Activated naive CD4-positive, alpha-beta T cell (primary cell): ENCODE measurements around the gene TMEM131.
"Not testable (repeated sequence)": the region's sequence is repeated elsewhere in the genome, so short reads cannot be mapped to it uniquely, and the experiment has no call there.

Experiments
- DNase-seq, 4 experiments: peaks; one replicate each; lab custom pipeline; 2025; lab: John Stamatoyannopoulos, UW

The TMEM131 gene

DNA sequence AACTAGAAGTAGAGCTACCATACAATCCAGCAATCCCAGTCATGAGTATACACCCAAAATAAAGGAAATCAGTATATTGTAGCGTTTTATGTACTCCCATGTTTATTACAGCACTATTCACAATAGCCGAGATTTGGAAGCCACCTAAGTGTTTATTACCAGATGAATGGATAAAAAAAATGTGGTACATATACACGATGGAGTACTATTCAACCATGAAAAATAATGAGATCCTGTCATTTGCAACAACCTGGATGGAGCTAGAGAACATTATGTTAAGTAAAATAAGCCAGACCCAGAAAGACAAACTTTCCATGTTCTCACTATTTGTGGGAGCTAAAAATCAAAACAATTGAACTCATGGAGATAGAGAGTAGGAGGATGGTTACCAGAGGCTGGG lies 131.9 kb downstream of the TMEM131 start:
- no peak for DNase-seq

DNA sequence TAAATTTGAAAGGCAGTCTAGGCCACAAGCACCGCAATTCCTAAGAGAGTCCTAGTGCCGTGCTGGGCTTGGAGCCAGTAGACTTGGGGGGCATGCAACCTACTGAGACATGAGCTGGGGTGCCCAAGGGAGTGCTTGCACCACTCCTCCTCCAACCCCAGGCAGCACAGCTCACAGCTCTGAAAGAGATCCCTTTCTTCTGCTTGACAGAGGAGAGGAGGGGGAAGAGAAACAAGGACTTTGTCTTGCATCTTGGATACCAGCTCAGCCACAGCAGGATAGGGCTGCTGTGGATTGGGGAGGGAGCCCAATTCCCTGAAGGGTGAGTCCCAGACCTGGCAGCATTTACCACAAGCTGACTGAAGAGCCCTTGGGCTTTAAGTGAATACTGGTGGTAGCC lies 134.6 kb downstream of the TMEM131 start:
- DNase-seq: no peak

DNA sequence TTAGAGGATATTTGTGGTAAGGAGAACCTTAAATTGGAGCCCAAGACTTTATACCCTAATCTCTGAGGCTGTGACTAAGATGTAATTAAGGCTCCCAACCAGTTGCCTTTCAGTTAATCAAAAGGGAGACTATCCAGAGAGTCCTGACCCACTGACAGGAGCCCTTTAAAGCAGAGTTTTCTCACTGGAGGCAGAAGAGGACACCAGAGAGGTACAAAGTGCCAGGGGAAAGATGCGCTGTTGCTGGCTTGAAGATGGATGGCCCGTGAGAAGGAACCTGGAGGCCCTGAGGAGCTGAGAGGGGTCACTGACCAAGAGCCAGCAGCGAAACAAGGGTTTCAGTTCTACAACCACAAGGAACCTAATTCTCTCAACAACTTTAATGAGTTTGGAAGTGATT lies 137.3 kb downstream of the TMEM131 start:
- no peak for DNase-seq

DNA sequence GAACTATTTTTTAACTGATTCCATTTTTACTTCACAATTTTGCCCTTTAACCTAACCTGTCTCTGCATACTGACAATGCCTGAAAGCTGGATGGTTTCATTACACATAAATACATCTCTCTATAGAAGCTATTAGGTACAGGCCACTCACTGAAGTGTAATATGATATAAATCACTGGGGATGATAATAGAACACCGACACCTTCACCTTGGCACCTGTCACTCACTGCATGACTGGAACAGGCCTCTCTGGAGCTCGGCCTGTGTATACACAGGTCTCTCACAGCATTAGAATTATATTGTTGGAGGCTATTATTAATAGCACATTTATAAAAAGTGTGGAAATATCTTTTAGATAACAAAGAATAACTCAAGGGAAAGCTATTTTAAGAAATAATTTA lies 138.2 kb downstream of the TMEM131 start:
- DNase-seq: no peak

DNA sequence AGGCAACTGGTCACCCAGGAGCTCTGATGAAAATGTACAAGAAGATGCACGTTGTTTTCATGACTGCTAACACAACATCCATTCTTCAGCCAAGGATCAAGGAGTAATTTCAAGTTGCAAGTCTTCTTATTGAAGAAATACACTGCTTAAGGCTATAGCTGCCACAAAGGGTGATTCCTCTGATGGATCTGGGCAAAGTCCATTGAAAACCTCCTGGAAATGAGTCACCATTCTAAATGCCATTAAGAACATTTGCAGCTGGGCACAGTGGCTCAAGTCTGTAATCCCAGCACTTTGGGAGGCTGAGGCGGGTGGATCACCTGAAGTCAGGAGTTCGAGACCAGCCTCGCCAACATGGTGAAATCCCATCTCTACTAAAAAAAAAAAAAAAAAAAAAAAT lies 142.7 kb downstream of the TMEM131 start:
- not testable (repeated sequence) for DNase-seq

DNA sequence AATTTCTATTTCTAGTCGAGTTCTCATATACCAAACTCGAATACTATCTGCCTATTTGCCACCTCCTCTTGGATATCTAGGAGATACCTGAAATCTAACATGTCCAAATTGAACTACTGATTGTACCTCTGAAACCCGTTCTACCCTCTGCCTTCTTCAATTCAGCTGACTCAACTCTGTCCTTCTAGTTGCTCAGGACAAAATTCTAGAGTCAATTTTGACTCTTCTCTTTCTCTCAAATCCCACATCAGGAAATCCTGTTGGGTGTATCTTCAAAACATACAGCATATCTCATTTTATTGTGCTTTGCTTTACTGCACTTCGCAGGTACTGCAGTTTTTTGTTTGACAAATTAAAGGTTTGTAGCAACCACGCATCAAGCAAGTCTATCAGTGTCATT lies 144.6 kb downstream of the TMEM131 start:
- DNase-seq: no peak

DNA sequence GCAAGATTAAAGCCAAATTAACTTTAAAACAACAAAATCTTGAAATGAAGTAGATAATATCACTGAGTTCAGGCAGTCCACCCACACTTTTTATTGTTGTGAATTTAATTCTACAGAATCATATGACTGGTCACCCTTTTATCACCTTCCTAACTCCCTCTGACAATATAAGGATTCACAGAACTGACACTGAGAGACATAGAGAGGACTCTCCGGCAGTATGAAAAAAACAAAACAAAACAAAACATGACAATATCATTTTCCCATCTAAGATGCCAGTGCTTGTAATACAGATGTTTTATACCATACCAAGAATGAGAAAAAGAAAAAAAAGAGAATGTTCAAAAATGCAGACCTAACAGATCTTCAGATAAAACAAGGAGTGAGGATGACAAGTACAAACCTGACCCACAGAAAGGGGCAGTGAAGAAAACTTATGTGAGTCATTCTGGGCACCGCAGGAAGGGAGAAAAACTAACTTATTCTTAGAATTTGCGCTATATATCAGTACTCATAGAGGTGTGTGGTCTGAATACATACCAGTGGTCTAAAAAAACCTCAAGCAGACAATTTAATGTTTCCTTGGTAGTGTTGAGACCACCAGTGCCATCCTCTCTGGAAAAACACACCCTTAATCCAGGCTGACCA lies 145.7 kb downstream of the TMEM131 start:
- no peak for DNase-seq

DNA sequence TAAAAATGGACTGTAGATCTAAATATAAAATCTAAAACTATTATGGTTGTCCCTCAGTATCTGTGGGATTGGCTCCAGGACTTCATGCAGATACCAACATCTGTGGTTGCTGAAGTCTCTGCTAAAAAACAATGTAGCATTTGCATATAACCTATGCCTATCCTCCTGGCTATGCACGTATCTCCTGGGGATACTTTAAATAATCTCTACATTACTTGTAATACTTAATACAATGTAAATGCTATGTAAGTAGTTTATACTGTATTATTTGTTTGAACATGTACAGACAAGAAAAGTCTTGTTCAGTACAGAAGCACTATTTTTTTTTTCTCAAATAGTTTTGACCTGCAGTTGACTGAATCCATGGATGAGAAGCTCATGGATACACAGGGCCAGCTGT lies 147.4 kb downstream of the TMEM131 start:
- DNase-seq: no peak

DNA sequence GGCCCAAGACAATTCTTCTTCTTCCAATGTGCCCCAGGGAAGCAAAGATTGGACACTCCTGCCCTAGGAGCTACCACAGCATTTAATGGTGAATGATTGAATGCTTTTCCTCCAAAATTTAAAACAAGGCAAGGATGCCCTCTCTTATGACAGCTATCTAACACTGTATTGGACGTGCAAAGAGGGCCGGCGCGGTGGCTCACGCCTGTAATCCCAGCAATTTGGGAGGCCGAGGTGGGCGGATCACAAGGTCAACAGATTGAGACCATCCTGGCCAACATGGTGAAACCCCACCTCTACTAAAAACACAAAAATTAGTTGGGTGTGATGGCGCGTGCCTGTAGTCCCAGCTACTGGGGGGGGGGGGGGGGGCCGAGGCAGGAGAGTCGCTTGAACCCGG lies 149.0 kb downstream of the TMEM131 start:
- DNase-seq: not testable (repeated sequence)

DNA sequence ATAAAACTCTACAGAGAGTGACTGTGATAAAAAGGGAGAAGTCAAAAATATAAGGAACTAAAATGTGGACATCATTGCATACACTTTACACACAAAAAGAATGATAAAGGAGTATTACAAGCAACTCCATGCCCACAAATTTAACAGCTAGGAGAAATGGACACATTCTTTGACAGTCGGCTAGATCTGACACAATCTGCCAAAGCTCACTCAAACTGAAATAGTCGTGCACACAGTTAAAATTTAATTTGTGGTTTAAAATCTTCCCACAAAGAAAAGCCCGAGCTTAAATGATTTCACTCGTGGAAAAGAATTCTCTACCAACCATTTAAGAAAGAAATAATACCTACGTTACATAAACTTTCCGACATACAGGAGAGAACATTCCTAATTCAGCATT lies 149.9 kb downstream of the TMEM131 start:
- no peak for DNase-seq

DNA sequence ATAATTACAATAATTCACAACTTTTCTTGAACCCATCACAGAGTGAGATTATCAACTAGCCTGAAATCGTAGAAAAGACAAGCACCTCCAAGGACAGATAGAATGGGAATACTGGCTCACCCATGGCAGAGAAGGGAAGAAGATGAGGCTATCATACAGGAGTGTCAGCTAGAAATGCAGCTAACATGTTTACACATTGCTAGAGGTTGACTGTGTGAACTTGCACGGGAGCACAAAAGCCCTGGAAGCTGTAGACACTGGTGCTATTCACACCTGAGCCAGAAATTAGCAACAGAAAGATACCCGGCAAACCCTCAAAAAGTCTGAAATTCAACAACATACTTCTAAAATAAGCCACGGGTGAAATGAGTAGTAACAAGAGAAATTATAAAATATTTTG lies 150.6 kb downstream of the TMEM131 start:
- no peak for DNase-seq

DNA sequence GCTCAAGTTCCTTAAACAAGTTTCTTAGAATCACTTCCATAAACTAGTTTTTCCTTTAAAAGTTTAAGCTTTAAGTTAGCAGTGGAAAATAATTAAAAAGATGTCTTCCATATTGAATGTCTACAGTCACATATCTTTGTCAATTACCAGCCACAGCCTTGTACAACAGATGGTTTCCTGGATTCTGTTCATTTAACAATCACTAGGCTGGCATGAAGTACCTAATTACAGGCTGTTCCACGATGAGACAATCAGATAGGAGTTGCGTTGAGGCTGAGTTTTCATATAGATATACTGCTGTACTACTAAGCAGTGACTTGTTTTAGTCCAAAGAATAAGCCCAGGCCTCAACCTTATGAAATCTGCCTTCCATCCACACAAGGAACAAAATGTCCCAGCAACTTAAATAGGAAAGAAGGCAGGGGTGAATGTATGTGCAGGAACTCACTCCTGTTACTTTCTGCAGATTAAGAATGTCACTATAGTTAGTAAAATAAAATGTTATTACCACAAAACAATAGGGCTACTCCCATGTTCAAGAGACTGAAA lies 151.4 kb downstream of the TMEM131 start:
- DNase-seq: no peak

DNA sequence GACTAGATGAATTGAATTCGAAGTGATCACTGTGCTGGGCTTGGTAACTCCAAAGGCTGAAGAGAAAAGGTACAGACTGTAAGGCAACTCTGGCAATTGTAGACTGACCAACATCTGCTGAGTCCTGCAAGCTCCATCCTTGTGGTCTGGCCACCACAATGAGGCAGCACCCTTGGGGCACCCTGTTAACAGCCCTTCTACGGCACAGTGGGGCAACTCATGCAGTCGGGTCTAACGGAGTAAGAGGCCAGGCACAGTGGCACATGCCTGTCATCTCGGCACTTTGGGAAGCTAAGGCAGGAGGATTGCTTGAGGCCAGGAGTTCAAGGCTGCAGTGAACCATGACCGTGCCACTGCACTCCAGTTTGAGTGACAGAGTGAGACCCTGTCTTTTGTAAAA lies 155.6 kb downstream of the TMEM131 start:
- no peak for DNase-seq

DNA sequence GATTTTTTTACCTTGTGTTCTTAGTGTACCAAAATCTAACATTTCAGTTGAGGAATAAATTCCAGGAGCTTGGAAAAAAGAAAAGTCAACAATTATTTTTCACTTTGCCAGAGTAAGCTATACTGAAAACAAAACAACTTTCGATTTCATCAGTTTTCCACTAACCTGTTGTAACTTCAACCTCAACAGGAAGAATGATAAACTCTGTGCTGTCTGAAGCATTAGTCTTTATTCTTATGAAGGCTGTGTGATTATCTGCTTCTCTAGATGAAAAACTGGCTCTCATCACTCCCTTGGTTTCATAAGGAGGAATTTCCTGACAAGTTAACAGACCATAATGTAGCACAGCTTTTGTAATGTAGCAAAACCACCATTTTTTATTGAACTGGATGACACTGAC lies 161.1 kb downstream of the TMEM131 start:
- no peak for DNase-seq

DNA sequence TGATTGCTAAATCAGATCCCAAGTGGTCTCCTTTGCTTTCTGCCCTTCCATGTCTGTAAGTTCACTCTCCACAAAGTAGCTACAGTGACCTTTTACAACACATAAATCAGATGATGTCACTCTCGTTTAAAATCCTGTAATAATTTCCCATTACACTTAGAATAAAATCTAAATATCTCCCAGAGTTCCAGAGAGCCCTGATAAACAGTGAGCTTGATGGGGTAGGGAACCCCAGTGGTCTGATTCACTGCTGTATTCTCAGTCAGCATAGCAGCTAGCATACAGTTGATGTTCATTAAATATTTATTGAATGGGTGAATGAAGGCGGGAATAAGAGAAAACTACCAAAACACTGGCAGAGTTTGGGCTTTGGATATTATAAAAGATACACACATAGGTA lies 164.6 kb downstream of the TMEM131 start:
- DNase-seq: no peak

DNA sequence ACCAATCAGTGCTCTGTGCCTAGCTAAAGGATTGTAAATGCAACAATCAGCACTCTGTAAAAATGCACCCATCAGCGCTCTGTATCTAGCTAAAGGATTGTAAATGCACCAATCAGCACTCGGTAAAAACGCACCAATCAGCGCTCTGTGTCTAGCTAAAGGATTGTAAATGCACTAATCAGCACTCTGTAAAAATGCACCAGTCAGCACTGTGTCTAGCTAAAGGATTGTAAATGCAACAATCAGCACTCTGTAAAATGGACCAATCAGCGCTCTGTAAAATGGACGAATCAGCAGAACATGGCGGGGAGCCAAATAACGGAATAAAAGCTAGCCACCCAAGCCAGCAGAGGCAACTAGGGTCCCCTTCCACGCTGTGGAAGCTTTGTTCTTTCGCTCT lies 166.5 kb downstream of the TMEM131 start:
- DNase-seq: not testable (repeated sequence)

DNA sequence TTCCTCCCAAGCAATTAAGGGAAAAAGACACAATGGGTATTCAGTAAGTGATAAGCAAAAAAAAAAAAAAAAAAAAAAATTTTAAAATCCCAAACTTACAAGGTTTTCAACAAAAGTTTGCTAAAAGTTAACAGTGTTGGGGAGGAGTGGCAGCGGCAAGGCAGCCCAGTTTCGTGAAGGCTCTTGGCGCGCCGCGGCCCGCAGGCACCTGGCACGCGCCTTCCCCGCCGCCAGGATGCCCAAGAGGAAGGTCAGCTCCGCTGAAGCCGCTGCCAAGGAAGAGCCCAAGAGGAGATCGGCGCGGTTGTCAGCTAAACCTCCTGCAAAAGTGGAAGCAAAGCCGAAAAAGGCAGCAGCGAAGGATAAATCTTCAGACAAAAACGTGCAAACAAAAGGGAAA lies 168.7 kb downstream of the TMEM131 start:
- not testable (repeated sequence) for DNase-seq

DNA sequence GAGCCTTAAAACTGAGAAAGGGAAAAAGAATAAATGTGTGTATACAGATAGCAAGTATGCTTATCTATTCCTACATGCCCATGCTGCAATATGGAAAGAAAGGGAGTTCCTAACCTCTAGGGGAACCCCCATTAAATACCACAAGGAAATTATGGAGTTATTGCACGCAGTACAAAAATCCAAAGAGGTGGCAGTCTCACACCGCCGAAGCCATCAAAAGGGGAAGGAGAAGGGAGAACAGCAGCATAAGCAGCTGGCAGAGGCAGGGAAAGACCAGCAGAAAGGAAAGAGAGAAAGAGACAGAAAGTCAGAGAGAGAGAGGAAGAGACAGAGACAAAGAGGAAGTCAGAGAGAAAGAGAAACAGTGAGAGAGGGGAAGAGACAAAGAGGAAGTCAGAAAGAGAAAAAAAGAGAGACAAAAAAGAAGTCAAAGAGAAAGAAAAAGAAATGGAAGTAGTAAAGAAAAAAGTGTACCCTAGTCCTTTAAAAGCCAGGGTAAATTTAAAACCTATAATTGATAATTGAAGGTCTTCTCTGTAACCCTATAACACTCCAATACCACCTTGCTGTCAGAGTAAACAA lies 169.4 kb downstream of the TMEM131 start:
- DNase-seq: not testable (repeated sequence)

DNA sequence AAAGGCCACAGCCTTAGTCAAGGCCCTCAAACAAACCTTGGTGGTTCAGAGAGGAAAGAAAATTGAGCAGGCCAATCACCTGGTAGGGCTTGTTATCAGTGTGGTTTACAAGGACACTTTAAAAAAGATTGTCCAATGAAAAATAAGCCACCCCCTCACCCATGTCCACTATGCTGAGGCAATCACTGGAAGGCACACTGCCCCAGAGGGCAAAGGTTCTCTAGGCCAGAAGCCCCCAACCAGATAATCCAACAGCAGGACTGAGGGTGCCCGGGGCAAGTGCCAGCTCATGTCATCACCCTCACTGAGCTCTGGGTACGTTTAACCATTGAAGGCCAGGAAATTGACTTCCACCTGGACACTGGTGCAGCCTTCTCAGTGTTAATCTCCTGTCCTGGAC lies 171.7 kb downstream of the TMEM131 start:
- not testable (repeated sequence) for DNase-seq

DNA sequence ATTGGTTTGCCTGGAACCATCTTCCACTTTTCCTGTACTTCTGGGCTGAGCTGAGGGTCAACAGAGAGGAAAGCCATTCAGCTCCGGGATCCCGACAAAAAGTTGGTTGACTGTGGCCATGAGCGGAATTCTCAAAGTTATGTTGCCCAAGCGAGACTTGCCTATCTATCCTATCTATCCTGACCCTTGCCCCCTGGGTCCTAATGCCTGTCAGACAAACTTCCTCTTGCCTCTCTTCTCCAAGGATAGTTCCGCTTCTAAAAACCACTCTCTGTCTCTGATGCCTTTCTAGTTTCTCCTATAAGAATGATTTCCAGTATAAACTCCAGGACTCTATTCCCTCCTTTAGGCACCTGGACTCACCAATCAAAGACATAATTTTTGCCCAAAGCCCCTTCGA lies 173.9 kb downstream of the TMEM131 start:
- DNase-seq: not testable (repeated sequence)

DNA sequence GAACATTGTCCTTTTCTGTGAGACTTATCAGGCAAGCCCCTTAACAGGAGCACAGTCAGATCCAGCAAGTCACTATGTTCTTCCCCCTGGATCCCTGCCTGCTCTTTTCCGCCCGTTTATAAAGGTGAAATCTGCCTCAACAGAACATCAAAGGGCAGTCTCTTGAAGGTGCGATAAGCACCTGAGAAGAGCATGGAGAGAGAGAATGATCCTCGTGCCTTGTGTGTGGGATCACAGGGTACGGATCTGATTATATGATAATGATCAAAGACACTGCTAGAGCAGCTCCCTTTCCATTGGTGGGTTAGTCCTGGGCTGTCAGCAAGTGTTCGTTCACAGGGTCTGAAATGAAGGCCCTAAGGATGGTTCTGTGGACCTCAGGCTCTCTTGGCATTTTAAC lies 176.0 kb downstream of the TMEM131 start:
- DNase-seq: no peak

DNA sequence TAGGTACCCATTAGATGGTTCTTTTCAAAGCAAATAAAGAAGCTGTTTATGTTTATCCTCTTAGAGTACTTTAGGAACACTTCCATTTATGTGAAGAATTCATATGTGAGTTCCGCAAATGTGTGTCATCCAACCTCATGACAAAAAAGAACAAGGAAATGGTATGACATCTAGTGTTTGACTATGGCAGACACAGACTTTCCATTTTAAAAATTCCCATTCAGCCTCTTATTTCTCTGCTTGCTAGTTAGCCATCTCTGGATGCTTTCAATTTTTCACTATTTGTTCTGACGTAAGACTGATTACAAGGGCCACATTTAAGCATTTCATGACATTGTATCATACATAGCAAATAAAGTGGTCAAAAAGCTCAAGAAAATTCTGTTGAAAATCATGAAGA lies 179.3 kb downstream of the TMEM131 start:
- no peak for DNase-seq

DNA sequence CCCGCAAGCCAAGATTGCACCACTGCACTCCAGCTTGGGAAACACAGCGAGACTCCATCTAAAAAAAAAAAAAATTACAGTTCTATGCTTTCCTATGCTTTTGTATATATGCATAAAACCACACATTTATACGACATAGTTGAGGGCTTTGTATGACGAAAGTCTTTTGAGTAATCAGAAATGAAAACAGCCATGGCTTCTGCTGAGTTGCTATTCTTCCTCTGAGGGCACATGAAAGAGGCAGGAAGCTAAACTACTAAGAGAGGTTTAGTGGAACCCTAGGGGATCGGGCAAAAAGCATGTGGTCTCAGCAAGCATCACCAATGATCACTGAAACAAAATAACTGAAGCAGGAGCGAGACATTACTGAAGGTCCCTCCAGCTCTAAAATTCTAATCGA lies 182.8 kb downstream of the TMEM131 start:
- no peak for DNase-seq

DNA sequence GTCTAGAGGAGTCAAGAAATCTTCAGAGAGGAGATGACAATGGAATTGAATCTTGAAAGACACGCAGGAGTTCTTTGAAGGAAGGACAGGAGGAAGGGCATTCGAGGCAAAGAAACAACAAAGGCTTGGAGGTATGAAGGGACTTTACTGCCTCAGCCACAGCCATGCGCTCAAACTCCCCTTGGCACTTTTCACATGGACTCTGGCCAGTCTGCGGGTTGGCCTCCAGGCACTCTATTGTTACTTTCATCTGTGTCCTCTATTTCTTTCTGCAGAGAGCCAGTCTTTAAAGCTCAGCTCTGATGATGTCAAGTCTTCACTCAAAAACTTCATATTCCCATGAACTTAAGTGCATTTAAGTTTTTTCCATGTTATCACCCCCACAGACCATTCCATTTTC lies 186.9 kb downstream of the TMEM131 start:
- DNase-seq: no peak
